Activated T-helper 1 cell treated with anti-CD3 and anti-CD28 coated beads, Interleukin-2, amount 50 U/mL, for 16 hours (primary cell): Measurements from ENCODE around the gene MSRB2.
A peak's percentile ranks its signal among the peaks of the same experiment; 100 is the strongest.
"Not testable (repeated sequence)": the region's sequence is repeated elsewhere in the genome, so short reads cannot be mapped to it uniquely, and the experiment has no call there.

Experiments
- DNase-seq, 2 donors: peaks; one replicate each; pipeline ENCODE4 v3.0.0-alpha.2; 2020; ENCODE audit warnings: low read depth in 1 of 2, low spot score in 1 of 2

MSRB2 gene

DNA sequence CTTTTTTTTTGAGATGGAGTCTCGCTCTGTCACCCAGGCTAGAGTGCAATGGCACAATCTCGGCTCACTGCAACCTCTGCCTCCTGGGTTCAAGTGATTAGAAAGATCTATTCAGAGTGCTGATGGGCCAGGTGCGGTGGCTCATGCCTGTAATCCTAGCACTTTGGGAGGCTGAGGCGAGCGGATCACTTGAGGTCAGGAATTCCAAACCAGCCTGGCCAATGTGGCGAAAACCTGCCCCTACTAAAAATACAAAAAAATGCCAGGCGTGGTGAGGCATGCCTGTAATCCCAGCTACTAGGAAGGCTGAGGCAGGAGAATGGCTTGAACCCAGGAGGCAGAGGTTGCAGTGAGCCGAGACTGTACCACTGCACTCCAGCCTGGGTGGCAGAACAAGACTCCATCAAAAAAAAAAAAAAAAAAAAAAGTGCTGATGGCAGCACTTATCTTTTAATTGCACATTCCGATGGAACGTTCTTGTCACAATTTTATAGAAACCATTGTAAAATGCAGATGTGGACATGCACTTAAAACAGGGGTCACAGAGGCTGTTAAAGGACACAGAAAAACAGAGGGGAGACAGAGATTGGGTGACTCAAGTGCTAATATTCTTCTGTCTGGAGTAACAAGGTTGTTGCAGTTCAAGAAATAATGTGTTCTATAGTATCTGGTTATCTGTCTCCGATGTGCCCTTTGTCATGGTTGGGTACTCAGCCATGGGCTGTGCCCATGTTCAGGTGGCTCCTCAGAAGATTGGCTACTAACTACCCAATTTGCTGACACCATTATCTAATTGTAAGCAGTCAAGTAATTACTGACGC is 25.1 kb upstream of the MSRB2 start:
- not testable (repeated sequence) for DNase-seq

- no peak for DNase-seq
Observed at GRCh38 chr10:23070913-23071218, 24.5 kb upstream of the MSRB2 start.

DNA sequence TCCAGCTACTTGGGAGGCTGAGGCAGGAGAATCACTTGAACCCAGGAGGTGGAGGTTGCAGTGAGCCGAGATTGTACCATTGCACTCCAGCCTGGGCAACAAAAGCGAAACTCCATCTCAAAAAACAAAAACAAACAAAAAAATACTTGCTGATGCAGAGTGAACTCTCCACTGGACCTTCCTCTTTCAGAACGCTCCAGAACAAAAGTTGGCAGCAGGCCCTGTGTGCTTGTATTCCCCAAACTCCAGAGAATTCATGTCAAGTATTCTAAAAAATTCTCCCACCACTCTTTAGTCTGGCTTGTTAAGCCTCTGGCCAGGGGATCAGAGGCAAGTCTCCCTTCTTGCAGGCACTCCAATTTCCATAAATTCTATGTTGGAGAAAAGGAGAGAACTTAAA is 22.8 kb upstream of the MSRB2 start:
- DNase-seq: not testable (repeated sequence)

DNA sequence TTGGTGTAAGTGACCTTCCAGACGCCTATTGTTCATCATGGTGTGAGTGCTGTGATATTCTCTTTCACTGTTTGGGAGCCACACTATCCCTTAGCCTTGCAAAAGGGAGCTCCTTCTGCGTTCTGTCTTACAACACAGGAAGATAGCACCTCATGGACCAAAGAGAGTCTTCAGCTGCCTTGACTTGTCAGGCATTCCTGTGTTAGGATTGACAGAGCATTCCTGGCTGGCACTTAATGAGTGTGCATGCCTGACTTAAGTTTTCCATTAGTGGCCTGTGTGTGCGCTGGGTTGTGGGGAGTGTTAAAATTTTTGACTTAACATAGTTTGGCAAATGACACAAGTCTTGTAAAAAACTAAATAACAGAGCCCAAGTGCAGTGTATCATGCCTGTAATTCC is 21.9 kb upstream of the MSRB2 start:
- DNase-seq: no peak

GRCh38 chr10:23075672-23076071 is 19.7 kb upstream of the MSRB2 start:
- DNase-seq: no peak

GRCh38 chr10:23078114-23078513 is 17.3 kb upstream of the MSRB2 start:
- no peak for DNase-seq

GRCh38 chr10:23079700-23080099 is 15.7 kb upstream of the MSRB2 start:
- DNase-seq: no peak

DNA sequence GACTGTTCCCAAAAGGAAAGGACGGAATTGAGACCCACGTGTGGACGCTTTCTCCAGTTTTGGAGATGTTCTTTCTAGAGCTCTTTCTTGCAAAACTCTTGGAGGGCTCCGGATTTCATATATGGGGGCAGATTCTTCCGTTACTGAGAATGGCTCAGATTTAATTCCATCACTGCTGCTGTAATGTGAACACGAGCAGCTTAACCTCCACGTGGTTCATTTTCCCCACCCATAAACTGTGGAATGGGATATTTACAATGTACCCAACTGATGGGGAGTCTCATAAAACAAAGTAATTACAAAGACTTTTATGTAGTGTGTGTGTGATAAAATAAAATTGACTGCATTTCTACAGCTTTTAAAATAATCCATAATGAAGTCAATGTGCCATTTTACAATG is 15.1 kb upstream of the MSRB2 start:
- no peak for DNase-seq

GRCh38 chr10:23081221-23081750 is 14.1 kb upstream of the MSRB2 start:
- DNase-seq: no peak

DNA sequence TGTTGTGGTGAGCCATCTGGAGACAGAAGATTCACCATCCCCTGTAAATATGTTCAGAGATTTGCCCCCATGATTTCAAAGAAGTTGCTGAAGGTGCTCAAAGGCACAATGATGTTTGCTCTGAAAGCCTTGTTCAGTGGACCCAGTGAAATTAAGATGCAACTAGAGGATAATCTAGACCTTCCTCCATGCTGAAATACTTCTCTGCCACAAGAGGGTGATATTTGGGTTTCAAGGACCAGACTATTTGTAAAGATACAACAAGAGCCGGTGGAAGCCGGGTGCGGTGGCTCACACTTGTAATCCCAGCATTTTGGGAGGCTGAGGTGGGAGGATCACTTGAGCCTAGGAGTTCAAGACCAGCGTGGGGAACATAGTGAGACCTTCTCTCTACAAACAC is 13.5 kb upstream of the MSRB2 start:
- no peak for DNase-seq

- no peak for DNase-seq
Observed at GRCh38 chr10:23088609-23089008, 6.8 kb upstream of the MSRB2 start.

DNA sequence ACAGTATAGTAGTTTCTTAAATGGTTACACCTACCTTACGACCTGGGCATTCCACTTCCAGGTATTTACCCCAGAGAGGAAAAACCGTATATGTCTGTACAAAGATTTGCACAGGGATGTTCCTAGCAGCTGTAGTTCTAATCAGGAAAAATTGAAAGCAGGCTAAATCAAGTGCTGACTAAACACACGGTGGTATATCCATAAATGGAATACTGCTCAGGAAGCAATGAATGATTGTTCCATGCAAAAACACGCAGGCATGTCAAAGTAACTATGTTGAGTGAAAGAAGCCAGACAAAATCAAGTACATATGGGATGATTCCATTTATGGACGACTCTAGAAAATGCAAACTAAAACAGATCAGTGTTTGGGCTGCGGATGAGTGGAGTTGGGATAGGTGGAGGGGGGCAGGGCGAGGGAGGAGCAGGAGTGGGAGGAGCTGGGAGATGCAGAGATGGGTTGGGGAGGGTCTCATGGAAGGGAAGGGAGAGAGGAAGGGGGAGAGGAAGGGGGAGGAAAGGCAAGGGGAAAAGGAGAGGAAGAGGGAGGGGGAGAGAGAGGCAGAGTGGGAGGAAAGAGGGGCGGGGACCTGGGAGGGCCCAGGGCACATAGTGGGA is 484 bp upstream of the MSRB2 start:
- DNase-seq: no peak

- DNase-seq: peak in 1 of 2 donors; percentile 5
Observed at GRCh38 chr10:23095966-23096801, 805 bp downstream of the MSRB2 start.

DNA sequence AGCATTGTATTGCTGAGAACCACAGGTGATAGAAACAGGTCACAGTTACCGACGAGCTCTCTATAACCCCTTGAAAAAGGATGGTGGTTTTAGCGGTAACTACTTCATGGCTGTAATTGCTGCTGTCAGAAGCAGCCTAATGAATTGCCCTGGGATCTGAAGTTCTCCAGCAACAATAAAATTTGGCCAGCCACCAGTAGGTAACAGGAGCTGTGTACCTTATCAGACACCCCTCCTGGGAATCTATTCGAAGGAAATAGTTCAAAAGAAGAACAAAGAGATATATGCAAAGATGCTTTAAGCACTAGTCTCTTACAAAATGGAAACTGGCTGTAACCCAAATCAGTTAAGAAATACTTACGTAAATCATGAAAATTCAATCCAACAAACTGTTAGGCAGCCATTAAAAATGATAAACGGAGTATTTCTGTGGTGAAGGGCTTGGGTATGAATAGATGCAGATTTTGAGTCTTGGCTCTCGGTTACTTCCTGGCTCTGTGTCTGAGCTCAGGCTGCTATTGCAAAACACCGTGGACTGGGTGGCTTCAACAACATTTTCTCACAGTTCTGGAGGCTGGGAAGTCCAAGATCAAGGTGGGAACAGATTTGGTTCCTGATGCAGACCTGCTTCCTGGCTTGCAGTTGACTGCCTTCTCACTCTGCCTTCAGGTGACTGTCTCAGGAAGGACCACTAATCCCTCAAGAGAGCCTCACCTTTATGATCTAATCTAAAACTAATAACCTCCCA is 1.6 kb downstream of the MSRB2 start:
- no peak for DNase-seq

GRCh38 chr10:23099079-23099478 is 3.7 kb downstream of the MSRB2 start:
- DNase-seq: no peak

GRCh38 chr10:23099816-23100215 is 4.4 kb downstream of the MSRB2 start:
- no peak for DNase-seq

GRCh38 chr10:23100331-23101030 is 5.1 kb downstream of the MSRB2 start:
- no peak for DNase-seq

GRCh38 chr10:23106331-23107072 is 11.1 kb downstream of the MSRB2 start:
- DNase-seq: no peak

DNA sequence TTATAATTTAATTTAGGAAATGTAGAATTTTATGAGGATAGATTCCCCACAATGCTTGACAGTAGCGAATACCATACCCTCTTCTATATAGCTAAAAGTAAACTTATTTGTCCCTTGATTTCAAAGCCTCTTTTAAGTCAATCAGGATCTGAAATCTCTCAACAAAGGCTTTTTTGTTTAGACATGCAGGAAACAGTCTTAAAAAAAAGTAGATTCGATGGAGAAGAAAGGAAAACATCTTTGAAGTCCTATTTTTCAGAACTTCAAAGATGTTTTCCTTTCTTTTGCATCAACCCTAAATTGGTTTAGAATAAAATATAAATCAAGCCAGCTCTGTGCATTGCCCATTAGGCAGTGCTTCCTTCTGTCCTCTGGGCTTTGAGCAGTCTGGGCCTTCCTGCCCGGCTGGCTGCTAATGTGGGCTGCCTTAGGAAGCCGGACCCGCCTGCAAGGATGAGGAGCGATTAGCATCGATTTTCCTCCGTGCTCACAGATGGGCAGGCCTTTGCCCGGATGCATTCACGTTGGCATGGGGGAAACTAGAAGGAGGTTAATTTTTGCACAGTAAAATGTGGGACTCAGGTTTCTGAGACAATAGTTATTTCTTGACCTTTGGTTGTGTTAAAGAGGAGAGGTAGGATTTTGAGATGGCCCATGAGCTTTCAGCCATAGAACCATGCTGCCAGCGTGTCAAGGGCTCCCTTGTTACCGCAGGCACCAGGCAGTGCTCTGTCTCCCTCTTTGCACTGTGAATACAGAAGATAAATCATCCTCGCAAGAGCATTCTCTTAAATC is 15.5 kb downstream of the MSRB2 start:
- DNase-seq: no peak
